22Rv1 (cell line): Measurements from ENCODE around the gene SEC14L5.

Experiments
- H3K27ac ChIP-seq: fragments of 450-650 bp; 2 replicates; pipeline ENCODE4 v1.5.1; 2017
- CTCF ChIP-seq: fragments of 450-650 bp; IDR thresholded peaks from 2 replicates; pipeline ENCODE4 v1.5.1; 2017; ENCODE audit warnings: mild to moderate bottlenecking
- ZFX ChIP-seq: fragments of 450-650 bp; IDR thresholded peaks from 2 replicates; pipeline ENCODE4 v1.6.1; 2017; ENCODE audit warnings: antibody characterized with exemption, borderline replicate concordance

Gene SEC14L5

GRCh38 chr16:4913774-4914525, 44.2 kb upstream of the SEC14L5 start:
- no peak overlapping the region for H3K27ac ChIP-seq
- no peak for TF ChIP-seq CTCF
- TF ChIP-seq ZFX = no peak

GRCh38 chr16:4914528-4915225, 43.5 kb upstream of the SEC14L5 start:
- no peak for TF ChIP-seq CTCF
- TF ChIP-seq ZFX = no peak
- H3K27ac ChIP-seq = no peak overlapping the region

- no peak for TF ChIP-seq CTCF
- no peak for TF ChIP-seq ZFX
- H3K27ac ChIP-seq = no peak overlapping the region
These were observed 42.8 kb upstream of the SEC14L5 start for GRCh38 chr16:4915226-4915761.

- no peak for TF ChIP-seq CTCF
- TF ChIP-seq ZFX = no peak
- no peak overlapping the region for H3K27ac ChIP-seq
These were observed 41.0 kb upstream of the SEC14L5 start for GRCh38 chr16:4917117-4917516.

- TF ChIP-seq ZFX (no peak), CTCF (no peak)
- no peak overlapping the region for H3K27ac ChIP-seq
These were observed 39.3 kb upstream of the SEC14L5 start for GRCh38 chr16:4918781-4919251.

GRCh38 chr16:4920826-4921225, 37.3 kb upstream of the SEC14L5 start:
- H3K27ac ChIP-seq = no peak overlapping the region
- TF ChIP-seq ZFX (no peak), CTCF (no peak)
